HG03196 (cell line): ENCODE results near the gene ERC2.
"Not testable (repeated sequence)": the region's sequence is repeated elsewhere in the genome, so short reads cannot be mapped to it uniquely, and the experiment has no call there.

Experiments
- ATAC-seq: cut with Tn5 transposase; IDR thresholded peaks from one replicate; pipeline ENCODE4 v1.9.1; 2021; ENCODE audit not compliant: unreplicated experiment

ERC2 gene

GRCh38 chr3:55859305-55859704, 609.0 kb downstream of the ERC2 start:
- ATAC-seq, result no peak

DNA sequence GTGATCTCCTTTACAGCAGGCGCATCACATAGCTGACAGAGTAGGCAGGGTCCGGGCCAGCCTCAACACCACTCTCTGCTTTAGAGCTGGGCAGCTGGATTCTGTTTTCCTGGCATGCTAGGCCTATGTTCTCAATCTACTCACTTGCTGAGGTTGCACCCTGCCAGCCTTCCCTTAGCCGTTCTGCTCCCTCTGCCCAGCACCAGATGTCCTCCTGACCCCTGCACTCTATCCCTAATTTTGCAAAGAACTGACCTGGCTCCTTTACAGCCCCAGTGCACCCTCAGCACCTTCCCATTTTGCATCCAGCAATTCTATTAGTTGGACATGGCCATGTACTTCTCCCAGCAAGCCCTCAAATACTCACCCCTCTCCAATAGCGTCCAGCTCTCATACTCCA, 609.5 kb downstream of the ERC2 start:
- no peak for ATAC-seq

GRCh38 chr3:55858302-55858701, 610.0 kb downstream of the ERC2 start:
- no peak for ATAC-seq

DNA sequence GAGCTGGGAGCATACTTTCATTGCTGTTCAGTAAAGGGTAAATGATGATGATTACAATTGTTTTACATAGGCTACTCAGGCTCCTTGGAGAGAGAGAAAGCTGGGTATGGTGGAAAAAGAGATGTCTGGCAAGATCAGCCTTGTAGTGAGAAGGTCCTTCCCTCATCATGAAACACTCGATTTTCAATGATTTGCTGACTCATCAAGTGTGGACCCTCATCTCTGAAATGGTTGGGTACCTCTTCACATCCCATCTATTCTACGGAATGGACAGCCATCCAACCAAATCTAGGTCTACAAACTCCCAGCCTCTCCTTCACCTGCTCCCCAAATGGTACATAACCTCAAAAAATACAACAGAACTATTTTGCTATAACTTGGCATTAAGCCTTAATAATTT, 610.6 kb downstream of the ERC2 start:
- ATAC-seq, result no peak

GRCh38 chr3:55855311-55855710, 613.0 kb downstream of the ERC2 start:
- no peak for ATAC-seq

DNA sequence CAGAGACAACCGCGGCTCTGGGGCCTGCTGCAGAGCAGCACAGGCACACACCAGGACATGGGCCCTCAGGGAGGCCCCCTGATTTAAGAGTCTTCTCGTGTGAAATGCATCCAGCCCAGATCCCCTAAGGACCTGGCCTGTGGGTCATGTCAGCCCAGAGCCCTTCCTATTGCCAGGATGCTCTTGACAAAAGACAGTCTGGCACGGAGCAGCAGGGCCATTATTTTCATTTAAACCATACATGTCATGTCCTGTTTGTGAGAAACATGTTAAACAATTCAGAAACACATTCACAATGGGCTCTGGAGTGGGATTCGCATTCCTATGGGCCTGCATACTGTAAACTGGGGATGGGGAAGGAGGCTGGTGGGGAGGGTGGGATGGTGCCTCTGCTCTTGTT, 613.8 kb downstream of the ERC2 start:
- no peak for ATAC-seq

GRCh38 chr3:55852326-55852725, 615.9 kb downstream of the ERC2 start:
- no peak for ATAC-seq

DNA sequence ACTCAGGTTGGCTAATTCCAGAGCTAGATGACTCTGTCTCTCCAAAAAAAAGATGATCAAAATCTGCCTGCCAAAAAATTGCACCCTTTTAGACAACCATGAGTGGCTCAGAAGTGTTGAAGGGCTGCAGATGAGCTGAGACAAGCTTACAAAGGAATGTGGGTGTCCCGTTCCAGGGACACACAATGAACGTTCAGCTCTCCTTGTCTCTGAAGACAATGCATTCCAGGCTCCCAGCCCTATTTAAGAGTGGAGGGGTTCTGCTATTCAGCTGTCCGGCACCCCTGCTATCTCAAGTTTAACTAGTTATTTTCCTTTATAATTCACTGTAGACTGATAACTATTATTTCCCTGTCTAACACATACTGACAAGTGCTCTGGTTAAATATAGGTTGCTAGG, 626.1 kb downstream of the ERC2 start:
- no peak for ATAC-seq

DNA sequence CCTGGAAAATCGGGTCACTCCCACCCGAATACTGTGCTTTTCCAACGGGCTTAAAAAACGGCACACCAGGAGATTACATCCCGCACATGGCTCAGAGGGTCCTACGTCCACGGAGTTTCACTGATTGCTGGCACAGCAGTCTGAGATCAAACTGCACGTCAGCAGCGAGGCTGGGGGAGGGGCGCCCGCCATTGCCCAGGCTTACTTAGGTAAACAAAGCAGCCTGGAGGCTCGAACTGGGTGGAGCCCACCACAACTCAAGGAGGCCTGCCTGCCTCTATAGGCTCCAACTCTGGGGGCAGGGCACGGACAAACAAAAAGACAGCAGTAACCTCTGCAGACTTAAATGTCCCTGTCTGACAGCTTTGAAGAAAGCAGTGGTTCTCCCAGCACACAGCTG, 636.4 kb downstream of the ERC2 start:
- ATAC-seq, result not testable (repeated sequence)

GRCh38 chr3:55828712-55829111, 639.6 kb downstream of the ERC2 start:
- ATAC-seq, result no peak

- ATAC-seq, result no peak
Observed at GRCh38 chr3:55827786-55828185, 640.5 kb downstream of the ERC2 start.

DNA sequence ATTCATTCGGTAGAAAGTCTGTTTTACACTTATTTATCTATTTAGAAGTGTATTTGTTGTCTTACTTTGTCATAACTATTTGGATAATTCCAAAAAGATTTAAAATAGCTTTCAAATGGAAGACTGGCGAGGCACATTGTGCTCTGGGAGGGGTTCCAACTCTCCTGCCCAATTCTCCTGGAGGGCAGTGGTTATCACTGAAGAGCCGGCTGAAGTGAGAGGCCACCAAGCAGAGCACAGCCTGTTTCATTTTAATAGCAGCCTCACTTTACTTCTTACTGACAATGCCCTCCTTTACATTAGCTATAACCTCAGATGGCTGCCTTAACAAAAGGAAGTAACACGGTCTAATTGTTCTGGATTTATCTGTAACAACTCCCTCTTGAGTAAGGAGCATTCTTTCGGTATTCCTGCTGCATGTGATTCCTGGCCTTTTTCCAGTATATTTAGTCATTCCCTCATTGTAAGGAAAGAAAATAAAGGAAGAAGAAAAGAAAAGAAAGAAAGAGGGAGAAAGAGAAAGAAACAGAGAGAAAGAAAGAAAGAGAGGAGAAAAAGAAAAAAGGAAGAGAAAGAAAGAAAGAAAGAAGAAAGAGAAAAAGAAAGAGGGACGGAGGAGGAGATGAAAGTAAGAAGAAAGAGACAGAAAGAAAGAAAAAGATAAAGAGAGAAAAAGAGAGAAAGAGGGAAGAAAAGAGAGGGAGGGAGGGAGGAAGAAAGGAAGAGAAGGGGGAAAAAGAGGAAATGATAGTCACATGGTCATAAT, 641.4 kb downstream of the ERC2 start:
- no peak for ATAC-seq

DNA sequence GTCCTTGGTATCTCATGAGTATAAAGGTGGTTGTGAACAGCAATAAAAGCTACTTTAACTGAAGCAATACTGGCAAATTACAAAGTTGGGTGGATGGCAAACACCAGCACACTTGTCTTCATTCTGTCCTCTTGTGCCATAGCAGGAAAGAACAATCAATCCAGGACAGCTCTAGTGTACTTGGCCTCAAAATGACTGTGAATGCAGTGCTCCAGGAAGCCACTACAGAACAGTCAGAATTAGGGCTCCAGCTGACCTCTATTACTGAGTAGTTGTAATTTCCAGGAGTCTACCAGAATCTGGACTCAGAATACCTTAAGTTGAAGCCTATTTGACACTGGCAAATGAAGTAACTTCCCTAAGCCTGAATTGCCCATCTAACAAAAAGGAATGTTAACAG, 642.2 kb downstream of the ERC2 start:
- ATAC-seq, result no peak

GRCh38 chr3:55824406-55824805, 643.9 kb downstream of the ERC2 start:
- no peak for ATAC-seq

DNA sequence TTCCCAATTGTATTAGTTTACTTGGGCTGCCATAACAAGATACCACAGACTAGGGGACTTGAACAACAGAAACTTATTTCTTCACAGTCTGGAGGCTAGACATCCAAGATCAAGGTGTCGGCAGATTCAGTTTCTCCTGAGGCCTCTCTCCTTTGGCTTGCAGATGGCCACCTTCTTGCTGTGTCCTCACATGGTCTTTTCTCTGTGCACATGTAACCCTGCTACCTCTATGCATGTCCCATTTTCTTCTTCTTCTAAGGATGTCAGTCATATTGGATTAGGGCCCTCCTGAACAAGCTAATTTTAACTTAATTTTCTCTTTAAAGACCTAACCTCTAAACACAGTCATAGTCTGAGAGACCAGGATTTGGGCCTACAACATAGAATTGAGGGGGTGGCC, 644.4 kb downstream of the ERC2 start:
- ATAC-seq, result no peak

DNA sequence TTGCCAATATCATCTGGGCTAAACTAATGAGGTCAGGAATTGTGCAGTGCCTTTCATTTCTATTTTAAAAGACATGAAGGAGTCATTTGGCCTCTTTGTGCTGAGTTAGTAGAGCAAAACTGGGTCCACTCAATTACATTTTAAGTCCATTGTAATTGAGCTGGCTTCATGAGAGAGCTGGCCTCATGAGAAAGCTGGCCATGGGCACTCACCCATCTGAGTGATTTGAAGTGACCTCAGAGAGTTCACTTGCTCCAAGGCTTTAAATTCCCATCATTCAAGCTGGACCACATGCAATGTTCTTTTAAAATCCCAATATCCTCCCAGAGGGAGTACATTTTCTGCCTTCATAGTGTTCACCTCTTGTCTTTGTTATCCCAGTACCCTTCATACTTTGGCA, 645.3 kb downstream of the ERC2 start:
- no peak for ATAC-seq

GRCh38 chr3:55819005-55819404, 649.3 kb downstream of the ERC2 start:
- no peak for ATAC-seq

GRCh38 chr3:55818485-55818884, 649.8 kb downstream of the ERC2 start:
- no peak for ATAC-seq

GRCh38 chr3:55816794-55817576, 651.3 kb downstream of the ERC2 start:
- no peak for ATAC-seq

GRCh38 chr3:55815262-55815661, 653.0 kb downstream of the ERC2 start:
- no peak for ATAC-seq

GRCh38 chr3:55813268-55814097, 654.8 kb downstream of the ERC2 start:
- ATAC-seq, result no peak
